ENCODE data around the gene ABCG5.

DNA sequence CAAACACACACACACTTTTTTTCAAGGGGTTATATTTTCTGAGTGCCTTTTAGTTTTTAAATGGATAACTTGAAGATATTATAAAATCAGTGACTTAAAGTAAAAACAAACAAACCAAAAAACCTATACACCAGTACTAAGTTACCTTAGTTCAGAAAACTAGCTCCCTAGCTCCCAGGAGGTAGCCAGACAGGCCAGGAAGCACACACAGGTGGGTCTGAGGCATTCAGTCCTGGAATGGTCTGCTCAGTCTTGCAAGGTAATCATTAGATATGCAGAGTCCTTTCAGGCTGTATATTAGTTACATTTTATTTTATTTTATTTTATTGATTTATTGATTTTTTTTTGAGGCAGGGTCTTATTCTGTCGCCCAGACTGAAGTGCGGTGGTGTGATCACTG is 75.5 kb downstream of the ABCG5 start:
- TF ChIP-seq, protein P1, sequence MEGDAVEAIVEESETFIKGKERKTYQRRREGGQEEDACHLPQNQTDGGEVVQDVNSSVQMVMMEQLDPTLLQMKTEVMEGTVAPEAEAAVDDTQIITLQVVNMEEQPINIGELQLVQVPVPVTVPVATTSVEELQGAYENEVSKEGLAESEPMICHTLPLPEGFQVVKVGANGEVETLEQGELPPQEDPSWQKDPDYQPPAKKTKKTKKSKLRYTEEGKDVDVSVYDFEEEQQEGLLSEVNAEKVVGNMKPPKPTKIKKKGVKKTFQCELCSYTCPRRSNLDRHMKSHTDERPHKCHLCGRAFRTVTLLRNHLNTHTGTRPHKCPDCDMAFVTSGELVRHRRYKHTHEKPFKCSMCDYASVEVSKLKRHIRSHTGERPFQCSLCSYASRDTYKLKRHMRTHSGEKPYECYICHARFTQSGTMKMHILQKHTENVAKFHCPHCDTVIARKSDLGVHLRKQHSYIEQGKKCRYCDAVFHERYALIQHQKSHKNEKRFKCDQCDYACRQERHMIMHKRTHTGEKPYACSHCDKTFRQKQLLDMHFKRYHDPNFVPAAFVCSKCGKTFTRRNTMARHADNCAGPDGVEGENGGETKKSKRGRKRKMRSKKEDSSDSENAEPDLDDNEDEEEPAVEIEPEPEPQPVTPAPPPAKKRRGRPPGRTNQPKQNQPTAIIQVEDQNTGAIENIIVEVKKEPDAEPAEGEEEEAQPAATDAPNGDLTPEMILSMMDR (conservative IDR thresholded peaks at IDR 0.05 in 1 of 2, IDR thresholded peaks at IDR 0.05 in 1 of 2; ENCODE audit: extremely low read depth in 1 of 2, insufficient read depth in 1 of 2, low read depth in 1 of 2, low read length in 2 of 2), result no peak
- no peak for TF ChIP-seq EZH2 (IDR thresholded peaks at IDR 0.05; ENCODE audit: borderline replicate concordance, low read length)

Data from mammary epithelial cell (primary cell).